Endothelial cell of umbilical vein (primary cell): ENCODE measurements around the gene ZFX.

Experiments
- CTCF ChIP-seq, 2 donors: IDR thresholded peaks; 1 replicate in 1 of 2; 2 replicates in 1 of 2; pipeline ENCODE4 v1.5.1; 2011; ENCODE audit warnings: low read length in 2 of 2, mild to moderate bottlenecking in 2 of 2, moderate library complexity in 2 of 2, control low read depth in 1 of 2, inconsistent platforms in 1 of 2, low read depth in 1 of 2; ENCODE audit not compliant: insufficient read depth in 1 of 2; ENCODE audit errors: extremely low read depth in 1 of 2
- EZH2 ChIP-seq: IDR thresholded peaks from 2 replicates; pipeline ENCODE4 v1.6.1; 2012; ENCODE audit warnings: borderline replicate concordance, low read depth, mild to moderate bottlenecking, moderate library complexity, low read length, inconsistent platforms; ENCODE audit not compliant: severe bottlenecking
- FOS ChIP-seq: IDR thresholded peaks from 2 replicates; pipeline ENCODE4 v1.6.1; 2011; ENCODE audit warnings: mild to moderate bottlenecking, low read length, moderate library complexity, borderline replicate concordance; ENCODE audit not compliant: insufficient read depth
- GATA2 ChIP-seq: IDR thresholded peaks from 2 replicates; pipeline ENCODE4 v1.7.0; 2011; ENCODE audit warnings: low read depth, mild to moderate bottlenecking, moderate library complexity, mixed read lengths, low read length; ENCODE audit not compliant: insufficient read length, insufficient read depth
- JUN ChIP-seq: IDR thresholded peaks from 2 replicates; pipeline ENCODE4 v1.6.1; 2011; ENCODE audit warnings: borderline replicate concordance, low read depth; ENCODE audit not compliant: insufficient read length, insufficient read depth
- MAX ChIP-seq: IDR thresholded peaks from 2 replicates; pipeline ENCODE4 v1.6.1; 2011; ENCODE audit not compliant: insufficient read depth, insufficient read length
- MYC ChIP-seq: IDR thresholded peaks from one replicate; pipeline ENCODE4 v1.6.1; 2011; ENCODE audit warnings: mild to moderate bottlenecking, low read depth, low read length
- POLR2A ChIP-seq: IDR thresholded peaks from 2 replicates; pipeline ENCODE4 v1.6.1; 2012; ENCODE audit warnings: low read depth, mild to moderate bottlenecking, control low read depth, low read length
- POLR2AphosphoS5 ChIP-seq: IDR thresholded peaks from 2 replicates; pipeline ENCODE4 v1.6.1; 2012; ENCODE audit warnings: low read depth, mild to moderate bottlenecking, control low read depth, low read length, moderate library complexity; ENCODE audit not compliant: insufficient read depth

GRCh38 chrX:24110069-24110468, 39.5 kb upstream of the ZFX start:
- TF ChIP-seq CTCF (IDR thresholded peaks at IDR 0.05; ENCODE audit: extremely low read depth in 1 of 2, insufficient read depth in 1 of 2, low read depth in 1 of 2, low read length in 2 of 2) = no peak
- no peak for TF ChIP-seq MAX
- no peak for TF ChIP-seq POLR2A
- TF ChIP-seq EZH2 = no peak
- TF ChIP-seq POLR2AphosphoS5 = no peak
- no peak for TF ChIP-seq MYC
- no peak for TF ChIP-seq JUN
- no peak for TF ChIP-seq GATA2
- no peak for TF ChIP-seq FOS
